SH-SY5Y (cell line): Measurements from ENCODE around the gene TMEM53.

Source experiments
- GATA2 ChIP-seq: IDR thresholded peaks from 2 replicates; pipeline ENCODE4 v1.6.1; 2011; ENCODE audit warnings: mild to moderate bottlenecking, low read depth, low read length
- GATA3 ChIP-seq: IDR thresholded peaks from 2 replicates; pipeline ENCODE4 v1.6.1; 2011; ENCODE audit warnings: low read depth, mild to moderate bottlenecking, low read length, moderate library complexity

- no peak for TF ChIP-seq GATA3
- TF ChIP-seq GATA2 = no peak
Observed at GRCh38 chr1:44713321-44713781, 39.1 kb upstream of the TMEM53 start.
